GM21515 (cell line): ENCODE measurements around the gene HHLA2.
"Not testable (repeated sequence)": the region's sequence is repeated elsewhere in the genome, so short reads cannot be mapped to it uniquely, and the experiment has no call there.

Experiments used
- ATAC-seq: cut with Tn5 transposase; IDR thresholded peaks from one replicate; pipeline ENCODE4 v1.9.1; 2021; ENCODE audit not compliant: unreplicated experiment

HHLA2 gene

DNA sequence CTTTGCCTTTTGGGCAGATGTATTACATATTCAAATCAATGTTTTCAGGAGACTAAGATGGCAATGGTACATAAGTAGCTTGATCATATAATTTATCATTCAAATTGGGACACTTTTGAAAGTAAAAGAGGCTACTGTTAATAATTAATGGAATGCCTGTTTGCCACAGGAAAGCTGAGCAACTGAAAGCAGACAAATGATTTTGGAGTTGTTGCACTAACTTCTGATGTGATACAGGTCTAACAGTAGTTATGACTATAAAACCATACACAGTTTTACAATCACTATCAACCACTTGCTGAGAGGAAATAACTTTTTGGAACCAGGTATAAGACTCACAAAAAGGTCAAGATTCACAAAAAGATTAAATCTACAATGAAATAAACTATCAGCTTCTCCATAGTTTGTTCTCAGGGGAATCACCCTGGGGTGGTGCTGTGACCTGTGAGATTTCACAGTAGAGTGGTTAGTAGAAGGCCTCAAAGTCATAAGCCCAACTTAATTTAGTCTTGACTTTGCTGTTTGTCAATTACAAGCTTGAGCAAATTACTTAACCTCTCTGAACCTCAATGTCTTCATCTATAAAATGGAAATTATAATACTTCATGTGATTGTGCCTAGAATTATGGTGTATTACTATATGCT, 42.7 kb downstream of the HHLA2 start:
- ATAC-seq, result no peak

DNA sequence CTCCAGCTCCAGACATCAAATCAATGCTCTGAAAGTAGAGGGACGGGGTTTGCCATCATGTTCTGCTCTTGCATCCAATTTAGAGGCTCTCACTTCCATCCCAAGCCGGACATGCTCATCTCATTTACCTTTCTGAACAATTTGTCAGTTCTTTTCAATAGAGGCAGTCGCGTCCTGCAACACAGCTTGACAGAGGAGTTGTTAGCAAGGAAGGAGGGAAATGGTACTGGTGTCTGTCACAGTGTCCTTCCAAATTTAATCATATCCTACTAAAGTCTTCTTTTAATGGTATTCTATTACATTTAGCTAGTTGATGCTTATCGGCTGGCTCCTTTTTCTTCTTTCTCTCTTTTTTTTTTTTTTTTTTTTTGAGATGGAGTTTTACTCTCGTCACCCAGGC, 45.6 kb downstream of the HHLA2 start:
- ATAC-seq, result no peak

DNA sequence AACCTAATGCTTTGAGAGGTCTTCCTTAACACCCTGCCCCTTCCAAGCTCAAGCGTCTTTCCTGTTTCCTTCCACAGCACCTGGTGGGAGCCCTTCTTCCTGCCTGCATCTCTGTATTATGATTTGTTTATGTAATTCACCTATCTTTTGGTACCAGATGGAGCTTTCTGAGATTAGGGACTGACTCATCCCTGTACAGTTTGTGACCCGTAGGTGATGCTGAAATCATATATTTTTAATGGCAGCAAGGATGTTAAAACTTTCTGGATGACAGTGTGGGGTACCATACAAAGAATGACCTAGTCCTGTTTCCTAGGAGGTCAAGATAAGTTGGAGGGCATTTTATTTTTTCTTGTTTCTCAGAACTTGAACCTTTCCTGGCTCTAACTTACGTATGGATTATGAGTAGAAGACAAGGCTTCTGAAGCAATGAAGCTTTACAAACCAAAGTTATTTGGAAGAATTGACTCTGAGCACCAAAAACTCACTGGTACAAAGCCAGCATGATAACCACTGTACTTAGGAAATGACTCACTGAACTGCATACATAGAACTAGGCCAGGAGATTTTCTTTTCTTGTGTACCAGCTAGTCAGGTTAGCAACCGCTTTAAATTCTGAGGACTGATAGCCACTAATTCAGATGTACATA, 46.6 kb downstream of the HHLA2 start:
- ATAC-seq, result no peak

DNA sequence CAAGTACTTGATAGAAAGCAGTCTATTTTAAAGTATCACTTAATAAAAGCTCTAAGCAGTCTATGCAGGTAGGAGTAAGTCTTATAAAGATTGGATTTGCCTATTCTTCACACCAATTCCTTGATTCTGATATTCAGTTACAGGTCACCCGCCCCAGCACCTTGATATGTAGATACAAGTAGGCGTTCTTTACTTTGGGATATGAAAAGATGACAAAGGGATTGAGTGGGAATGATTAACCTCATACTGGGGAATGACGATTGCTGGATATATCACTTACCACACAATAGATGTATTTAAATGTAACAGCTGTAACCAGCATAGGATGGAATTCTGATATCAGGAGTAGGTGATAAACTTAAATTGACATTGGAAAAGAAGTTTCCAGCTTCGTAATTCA, 47.1 kb downstream of the HHLA2 start:
- ATAC-seq, result no peak

DNA sequence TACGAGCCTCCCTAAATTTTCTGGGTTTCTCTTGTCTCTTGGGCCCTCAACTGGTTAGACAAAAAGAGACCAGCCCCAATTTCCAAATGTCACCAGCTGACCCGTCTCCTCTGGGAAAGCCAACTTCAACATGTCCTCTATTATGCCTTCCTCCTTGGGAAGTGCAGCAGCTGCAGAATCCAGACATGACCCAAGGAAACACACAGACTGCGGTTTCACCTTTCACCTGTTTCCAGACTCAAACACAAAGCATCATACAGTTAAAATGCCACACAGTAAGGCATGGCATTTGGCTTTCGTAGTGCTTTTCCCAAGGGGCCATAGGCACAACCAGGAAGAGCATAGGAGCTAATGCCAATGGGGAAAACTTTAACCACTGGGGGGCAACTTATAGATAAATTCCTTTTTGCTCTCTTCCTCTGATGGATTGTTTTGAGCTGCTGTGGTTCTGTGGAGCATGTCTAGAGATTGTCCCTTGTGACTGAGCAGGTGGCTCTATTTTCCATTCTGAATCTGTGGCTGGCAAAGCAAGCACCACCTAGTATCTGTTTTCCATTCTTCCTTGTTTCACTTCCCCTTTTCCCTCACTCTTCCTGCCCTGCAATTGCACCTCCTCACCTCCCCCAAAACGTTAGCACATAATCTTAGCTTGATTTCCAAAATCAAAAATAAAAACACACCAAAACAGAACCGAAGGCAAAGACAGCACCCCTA, 49.3 kb downstream of the HHLA2 start:
- no peak for ATAC-seq

DNA sequence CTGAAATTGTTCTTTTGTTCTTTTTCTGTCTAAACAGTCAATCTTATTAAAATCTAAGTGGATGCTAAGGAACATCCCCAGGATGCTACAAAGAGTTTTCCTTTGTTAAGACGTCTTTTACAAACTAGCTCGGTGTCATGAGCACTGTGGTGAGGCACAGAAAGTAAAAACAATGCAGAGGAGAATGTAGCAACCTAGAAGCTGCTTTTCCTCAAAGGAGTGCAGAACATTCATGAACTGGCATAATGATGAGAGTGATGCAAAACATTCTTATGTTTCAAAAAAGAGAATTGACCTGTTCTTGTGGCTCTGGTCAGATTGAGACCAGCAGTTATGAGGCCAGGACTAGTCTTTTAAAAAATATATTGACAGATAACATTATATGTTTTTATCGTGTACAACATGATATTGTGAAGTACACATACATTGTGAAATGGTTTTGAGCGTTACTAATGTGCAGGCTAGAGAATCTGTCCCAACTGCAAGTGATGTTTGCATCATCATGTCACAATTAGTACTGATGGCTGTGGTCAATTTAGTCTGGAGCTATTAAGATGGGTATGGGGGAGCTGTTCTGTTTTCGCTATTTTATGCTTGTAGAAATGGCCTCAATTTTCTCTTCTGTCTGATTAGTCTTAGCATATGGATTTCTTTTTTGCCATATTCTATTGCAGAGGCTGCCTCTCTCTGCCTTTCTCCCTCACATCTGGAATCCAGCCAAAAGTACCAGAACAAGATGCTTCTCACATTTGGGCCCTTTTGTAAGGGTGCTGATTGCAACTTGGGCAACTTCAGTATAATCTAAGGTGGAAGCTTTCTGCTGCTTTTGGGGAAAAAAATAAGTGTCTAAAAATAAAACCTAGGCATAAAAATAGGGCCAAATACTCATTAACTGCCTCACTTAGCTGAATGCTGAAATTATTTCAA, 50.2 kb downstream of the HHLA2 start:
- no peak for ATAC-seq

DNA sequence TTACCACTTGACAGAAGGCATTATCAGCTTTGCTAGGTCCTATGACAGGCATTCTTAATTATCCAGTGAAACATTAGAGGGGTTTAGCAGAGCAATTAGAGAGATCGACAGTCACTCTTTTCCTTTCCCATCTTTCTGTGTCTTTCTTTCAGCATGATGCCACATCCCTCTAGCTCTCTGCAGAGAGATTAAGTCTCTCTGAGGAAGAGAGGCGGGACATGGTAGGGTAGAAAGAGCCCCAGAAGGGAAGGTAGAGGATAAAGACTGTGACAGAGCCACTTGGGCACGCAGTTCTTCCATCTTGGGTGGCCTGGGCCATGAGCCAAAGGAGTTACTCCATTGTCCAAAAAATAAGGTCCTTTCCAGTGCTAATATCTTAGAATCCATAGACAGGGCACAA, 55.8 kb downstream of the HHLA2 start:
- ATAC-seq, result no peak

DNA sequence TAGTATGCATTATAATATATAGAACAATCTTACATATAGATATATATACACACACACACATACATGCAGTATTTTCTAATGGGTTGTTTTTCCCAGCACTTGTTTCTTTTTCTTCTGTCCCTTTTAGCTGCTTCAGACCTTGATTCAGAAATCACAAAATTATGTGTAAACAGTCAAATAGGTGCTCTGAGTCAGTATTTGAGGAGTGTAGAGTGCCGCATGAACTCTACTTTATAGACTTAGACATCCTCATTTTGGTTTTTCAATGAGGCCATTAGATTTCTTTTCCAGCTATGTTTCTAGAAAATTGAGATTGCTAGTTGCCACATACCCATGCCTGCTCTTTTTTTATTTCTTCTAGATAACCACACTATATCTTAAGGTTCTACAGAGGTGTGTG, 58.2 kb downstream of the HHLA2 start:
- no peak for ATAC-seq

DNA sequence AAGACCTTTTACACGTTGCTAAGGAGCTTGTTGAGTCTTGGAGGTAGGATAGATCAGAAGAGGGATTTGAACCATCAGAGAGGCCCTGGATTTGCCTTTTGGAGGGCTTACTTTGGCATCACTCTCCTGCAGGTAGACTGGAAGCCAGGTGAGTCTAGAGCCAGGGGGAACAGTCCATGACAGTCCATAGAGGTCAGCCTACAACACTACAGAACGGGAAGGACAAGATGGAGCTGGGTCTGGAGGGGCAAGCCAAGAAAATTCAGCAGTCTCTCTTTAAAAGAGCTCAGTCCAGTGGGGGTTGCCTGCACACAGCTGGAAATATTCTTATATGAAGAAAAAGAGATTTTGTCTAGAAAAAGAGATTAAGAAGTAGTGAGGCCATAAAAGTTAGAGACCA, 60.7 kb downstream of the HHLA2 start:
- ATAC-seq, result no peak

DNA sequence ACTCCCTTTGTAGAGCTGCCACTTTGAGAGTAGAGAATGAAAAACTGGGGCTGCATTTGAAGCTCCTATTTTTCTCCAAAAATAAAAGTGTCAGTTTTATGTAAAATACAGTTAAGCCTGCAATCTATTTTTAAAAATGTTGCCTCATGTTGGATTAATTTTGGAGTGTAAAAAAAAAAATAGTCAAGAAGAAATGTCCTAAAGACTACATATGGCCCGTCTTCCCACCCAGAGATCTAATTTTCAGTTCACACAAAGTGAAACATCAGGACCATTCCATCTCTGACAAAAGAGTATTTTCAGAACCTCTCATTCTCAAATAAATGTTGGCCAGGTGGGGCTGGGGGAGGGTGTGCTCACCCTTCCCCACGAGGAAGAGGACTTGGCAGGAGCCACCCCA, 62.7 kb downstream of the HHLA2 start:
- ATAC-seq, result no peak

DNA sequence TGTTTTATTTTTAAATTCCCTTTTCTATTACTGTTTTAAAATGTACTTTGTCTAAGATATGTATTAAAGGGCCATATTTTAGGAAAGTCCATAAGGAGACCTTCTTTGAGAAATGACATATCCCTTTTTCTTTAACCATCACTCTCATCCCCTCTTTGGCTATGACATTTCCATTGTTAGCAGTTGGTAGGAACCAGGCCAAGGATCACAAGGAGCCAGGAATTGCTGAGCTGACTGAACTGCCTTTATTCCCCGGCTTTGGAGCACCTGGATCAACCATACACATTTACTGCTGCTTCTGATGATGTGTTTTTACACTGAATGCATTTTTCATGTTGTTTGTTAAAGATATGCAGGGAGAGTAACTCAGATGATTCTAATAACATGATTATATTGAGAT, 79.7 kb downstream of the HHLA2 start:
- ATAC-seq, result no peak

DNA sequence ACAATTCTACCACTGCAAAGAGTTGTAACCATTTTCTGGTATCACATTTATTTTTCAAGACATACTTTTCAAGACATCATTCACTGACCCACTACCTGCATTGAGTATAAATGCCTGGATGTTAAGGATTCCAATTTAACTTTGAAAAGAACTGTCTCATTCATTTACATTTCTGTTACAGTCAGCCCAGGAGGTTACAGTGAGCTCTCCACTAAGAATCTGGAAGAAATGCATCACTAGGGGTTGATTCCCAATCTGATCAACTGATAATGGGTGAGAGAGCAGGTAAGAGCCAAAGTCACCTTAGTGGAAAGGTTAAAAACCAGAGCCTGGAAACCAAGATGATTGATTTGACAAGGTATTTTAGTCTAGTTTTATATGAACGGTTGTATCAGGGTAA, 81.0 kb downstream of the HHLA2 start:
- no peak for ATAC-seq

DNA sequence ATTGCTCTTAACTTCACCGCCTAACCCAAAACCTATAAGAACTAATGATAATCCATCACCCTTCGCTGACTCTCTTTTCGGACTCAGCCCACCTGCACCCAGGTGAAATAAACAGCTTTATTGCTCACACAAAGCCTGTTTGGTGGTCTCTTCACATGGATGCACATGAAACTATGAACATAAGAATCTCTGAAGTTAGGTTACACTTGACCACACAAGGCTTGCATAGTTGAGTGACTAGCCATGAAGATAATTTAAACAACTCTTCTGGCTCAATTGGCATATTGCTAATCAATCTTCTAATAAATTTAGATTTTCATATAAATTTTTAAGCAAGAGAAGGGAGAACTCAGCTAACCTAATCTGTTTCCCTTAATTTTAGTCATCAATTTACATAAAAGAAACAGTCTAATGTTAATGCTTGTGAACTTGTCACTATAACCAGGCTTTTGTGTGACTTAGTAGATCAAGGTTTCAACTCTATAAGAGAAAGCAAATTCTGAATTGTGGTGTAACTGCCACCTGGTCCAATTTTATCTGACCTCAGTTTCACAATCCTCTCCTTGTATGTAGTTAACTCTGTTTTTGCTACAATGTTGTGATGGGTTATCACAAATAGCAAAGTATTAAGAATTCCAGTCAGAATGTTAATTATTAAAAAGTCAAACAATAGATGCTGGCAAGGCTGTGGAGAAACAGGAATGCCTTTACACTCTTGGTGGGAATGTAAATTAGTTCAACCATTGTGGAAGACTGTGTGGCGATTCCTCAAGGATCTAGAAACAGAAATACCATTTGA, 82.0 kb downstream of the HHLA2 start:
- no peak for ATAC-seq

DNA sequence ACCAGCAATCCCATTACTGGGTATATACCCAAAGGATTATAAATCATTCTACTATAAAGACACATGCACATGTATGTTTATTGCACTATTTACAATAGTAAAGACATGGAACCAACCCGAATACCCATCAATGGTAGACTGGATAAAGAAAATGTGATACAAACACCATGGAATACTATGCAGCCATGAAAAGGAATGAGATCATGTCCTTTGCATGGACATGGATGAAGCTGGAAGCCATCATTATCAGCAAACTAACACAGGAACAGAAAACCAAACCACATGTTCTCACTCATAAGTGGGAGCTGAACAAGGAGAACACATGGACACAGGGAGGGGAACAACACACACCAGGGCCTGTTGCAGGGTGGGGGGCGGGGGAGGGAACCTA, 82.6 kb downstream of the HHLA2 start:
- not testable (repeated sequence) for ATAC-seq

DNA sequence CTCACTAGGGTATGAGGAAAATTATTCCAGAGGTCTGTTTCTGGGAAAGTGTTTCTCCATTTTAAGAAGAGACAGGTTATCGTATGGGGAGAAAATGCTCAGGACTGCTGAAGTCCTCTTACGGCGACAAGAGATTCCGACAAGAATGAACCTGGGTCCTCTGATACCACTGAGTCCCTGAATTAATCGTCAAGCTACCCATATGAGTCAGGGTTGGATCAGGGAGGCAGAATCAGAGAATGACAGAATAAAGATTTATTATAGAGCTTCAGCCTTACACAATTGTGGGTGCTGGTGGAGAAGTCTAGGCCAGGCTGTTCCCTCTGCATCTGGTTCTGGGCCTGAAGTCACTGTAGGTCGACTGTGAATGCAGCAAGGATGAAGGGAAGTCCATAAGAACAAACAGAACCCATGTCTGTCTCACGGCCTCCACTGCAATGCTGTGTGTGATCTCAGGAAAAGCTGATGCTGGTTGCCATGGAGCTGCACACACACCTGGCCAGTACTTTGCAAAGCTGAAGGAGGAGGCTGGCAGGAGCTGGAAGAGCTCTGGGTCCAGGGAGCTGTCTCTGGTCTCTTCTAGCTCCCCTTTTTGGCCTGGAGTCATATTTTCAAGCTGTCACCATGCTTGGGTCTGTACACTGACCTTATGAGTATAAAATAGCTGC, 83.9 kb downstream of the HHLA2 start:
- ATAC-seq, result no peak

DNA sequence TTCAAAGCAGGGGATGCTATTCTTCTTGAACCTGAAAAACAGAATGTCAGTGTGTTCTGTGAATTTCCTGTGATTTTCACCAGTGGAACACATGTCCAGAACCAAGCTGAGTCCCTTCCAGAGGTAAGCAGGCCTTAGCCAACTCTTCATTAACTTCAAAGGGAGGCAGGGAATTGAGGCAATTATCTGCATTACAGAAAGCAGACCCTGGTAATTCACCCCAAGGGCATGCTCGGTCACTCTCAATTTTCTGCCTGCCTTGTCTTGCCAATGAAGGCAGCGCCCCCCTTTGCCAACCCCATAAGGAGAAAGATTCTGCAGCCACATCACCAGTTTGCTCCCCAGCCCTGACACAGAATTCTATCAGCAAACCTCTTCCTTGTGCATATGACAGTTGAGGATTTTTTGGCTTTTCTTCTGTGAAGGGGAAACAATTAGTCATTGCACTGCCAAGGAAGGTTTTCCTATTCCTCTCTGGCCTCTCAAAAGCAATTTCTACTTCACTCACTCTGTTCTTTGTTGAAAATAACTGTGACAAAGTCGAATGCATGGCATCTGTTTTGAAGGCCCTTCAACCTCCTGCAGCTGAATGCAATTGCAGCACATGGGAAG, 85.3 kb downstream of the HHLA2 start:
- ATAC-seq, result no peak

DNA sequence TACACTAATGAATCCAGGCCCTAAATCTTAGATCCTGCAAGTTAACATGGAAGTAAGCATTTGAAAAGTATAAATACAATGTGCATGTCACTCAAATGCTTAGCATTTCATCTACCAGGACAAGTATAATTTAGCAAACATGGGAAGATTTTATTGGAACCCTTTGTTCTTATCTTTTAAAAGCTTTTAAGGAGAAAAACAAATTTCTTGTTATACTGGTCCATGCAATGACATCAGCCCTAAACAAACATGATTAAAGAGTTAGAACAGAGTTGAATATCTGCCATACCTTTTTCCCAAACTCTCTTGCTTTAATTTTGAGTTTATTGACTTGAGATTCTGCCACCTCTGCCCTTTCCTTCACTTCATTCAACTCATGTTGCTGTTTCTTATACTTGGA, 87.0 kb downstream of the HHLA2 start:
- ATAC-seq, result no peak

DNA sequence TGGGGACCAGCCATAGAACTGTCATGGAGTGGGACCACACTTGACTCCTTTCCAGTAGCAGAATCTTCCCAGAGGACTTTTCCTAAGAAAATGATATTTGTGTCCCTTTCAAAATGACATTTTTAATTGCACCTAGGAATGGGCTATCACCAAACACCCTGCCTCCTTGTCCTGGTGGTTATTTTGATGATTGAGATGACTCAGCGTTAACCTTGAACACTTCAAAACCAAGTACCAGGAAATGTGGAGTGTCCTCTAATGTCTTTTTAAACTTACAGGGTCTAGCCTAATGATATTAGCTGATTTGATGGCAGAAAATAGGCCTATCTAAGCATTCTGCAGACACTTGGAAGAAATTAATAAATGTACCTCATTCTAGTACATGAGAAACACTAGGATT, 90.7 kb downstream of the HHLA2 start:
- ATAC-seq, result no peak
